ENCODE results near the gene SLC18A2. TPM values are rescaled to one million over a fixed set of nuclear protein-coding genes. Genes with fewer than 3 reads are reported as not detected.

The SLC18A2 gene
- total RNA-seq, 1 donor from 2014 or later, result 12.0 TPM

DNA sequence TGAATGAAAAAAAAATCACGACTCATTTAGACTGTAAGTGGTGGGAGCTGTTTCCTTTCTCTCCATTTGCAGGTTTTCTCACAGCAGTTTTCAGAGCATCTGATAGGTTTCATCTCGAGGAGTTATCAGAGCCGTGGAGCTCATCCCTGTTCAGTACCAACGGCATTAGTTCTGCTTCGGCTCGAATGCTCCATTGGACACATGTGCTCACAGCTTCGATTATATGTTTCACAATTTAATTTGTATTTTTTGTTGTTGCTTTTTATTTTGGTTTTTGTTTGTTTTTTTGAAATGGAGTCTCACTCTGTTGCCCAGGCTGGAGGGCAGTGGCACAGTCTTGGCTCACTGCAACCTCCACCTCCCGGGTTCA lies 1.5 kb downstream of the SLC18A2 start:
- Mint-ChIP-seq H3K4me3 (ENCODE audit: unreplicated experiment) (peak overlapping the region; percentile 66), H3K4me1 (ENCODE audit: low read depth, unreplicated experiment) (peaks cover 13% of the 10 kb centered on the region), H3K36me3 (ENCODE audit: unreplicated experiment) (no peaks in the 10 kb centered on the region), H3K27me3 (ENCODE audit: unreplicated experiment) (peaks cover 12% of the 10 kb centered on the region), H3K9me3 (ENCODE audit: unreplicated experiment) (peaks cover 5% of the 10 kb centered on the region), H3K27ac (ENCODE audit: unreplicated experiment) (no peak overlapping the region)
- TF ChIP-seq, protein P1, sequence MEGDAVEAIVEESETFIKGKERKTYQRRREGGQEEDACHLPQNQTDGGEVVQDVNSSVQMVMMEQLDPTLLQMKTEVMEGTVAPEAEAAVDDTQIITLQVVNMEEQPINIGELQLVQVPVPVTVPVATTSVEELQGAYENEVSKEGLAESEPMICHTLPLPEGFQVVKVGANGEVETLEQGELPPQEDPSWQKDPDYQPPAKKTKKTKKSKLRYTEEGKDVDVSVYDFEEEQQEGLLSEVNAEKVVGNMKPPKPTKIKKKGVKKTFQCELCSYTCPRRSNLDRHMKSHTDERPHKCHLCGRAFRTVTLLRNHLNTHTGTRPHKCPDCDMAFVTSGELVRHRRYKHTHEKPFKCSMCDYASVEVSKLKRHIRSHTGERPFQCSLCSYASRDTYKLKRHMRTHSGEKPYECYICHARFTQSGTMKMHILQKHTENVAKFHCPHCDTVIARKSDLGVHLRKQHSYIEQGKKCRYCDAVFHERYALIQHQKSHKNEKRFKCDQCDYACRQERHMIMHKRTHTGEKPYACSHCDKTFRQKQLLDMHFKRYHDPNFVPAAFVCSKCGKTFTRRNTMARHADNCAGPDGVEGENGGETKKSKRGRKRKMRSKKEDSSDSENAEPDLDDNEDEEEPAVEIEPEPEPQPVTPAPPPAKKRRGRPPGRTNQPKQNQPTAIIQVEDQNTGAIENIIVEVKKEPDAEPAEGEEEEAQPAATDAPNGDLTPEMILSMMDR (IDR thresholded peaks at IDR 0.05; ENCODE audit: partially characterized antibody, unreplicated experiment), result no peak
- no peak for DNase-seq

DNA sequence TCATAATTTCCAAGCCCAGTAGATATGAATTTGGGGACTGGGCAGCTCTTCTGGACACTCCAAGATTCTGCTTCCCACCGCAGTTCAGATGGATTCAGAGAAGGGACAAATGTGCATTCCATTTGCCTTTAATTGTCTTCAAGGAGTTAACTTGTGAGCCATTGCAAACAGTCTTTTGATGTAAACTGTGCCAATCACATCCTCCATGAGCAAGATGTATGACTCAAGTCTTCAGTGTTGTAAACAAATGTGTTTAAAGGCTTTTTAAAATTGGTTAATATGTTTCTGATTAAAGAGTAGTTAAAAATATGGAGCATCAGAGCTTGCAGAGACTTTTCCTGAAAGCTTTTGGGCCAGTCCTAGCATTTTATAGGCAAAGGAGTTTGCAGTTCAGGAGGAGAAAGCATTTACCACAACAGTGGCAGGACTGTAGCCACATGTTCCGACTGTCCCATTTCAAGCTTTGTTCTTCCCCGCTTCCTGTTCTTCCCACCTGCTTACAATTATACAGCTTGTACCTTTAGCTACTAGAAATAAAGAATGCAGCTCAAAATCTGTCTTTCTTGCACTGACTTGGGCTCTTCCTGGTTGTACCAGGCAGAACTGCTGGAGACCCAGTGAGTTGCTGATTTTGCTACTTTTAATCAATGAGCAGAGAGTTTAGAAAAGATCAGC lies 6.2 kb downstream of the SLC18A2 start:
- H3K36me3 Mint-ChIP-seq (ENCODE audit: unreplicated experiment), result no peaks in the 10 kb centered on the region
- TF ChIP-seq, protein P1 (IDR thresholded peaks at IDR 0.05; ENCODE audit: partially characterized antibody, unreplicated experiment), result no peak
- H3K9me3 Mint-ChIP-seq (ENCODE audit: unreplicated experiment), result peaks cover 1% of the 10 kb centered on the region
- H3K4me3 Mint-ChIP-seq (ENCODE audit: unreplicated experiment), result no peak overlapping the region
- peaks cover 13% of the 10 kb centered on the region for H3K4me1 Mint-ChIP-seq (ENCODE audit: low read depth, unreplicated experiment)
- peaks cover 12% of the 10 kb centered on the region for H3K27me3 Mint-ChIP-seq (ENCODE audit: unreplicated experiment)
- DNase-seq, result no peak
- H3K27ac Mint-ChIP-seq (ENCODE audit: unreplicated experiment), result no peak overlapping the region

DNA sequence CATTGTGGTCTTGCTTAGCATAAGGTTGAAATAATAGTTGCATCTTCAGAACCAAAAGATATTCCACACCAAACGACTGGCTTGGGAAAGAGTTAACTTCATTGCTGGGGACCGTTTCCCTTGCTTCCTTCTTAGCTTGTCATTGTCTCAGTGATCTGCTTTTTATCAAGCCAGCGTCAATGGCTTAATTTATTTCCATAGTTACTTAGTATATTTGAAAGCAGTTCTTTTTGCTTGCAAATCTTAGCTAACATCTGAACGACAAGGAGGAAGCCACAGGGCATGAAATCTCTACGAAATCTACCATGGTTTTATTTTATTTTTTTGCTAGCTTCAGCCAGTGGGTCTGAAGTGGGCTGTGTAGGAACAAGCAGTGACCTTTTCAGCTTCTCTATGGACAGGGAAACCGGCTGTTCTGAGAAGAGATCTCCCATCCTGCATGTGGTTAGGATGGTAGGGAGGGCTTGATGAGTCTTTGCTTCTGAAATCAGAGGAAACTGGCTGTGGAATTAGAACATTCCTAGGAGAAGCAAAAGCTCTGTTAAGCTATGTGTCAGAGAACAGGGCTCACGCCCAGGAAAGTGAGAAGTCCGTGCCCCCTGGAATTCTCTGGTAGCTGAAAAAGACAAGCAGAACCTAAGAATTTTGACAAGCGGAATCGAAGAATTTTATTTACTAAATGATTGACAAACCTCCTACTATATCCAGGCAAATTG lies 8.0 kb downstream of the SLC18A2 start:
- Mint-ChIP-seq H3K9me3 (ENCODE audit: unreplicated experiment) (peaks cover 1% of the 10 kb centered on the region), H3K27ac (ENCODE audit: unreplicated experiment) (no peak overlapping the region), H3K36me3 (ENCODE audit: unreplicated experiment) (no peaks in the 10 kb centered on the region), H3K4me3 (ENCODE audit: unreplicated experiment) (no peak overlapping the region), H3K27me3 (ENCODE audit: unreplicated experiment) (peaks cover 9% of the 10 kb centered on the region), H3K4me1 (ENCODE audit: low read depth, unreplicated experiment) (peaks cover 20% of the 10 kb centered on the region)
- DNase-seq, result no peak
- TF ChIP-seq, protein P1 (IDR thresholded peaks at IDR 0.05; ENCODE audit: partially characterized antibody, unreplicated experiment), result no peak

DNA sequence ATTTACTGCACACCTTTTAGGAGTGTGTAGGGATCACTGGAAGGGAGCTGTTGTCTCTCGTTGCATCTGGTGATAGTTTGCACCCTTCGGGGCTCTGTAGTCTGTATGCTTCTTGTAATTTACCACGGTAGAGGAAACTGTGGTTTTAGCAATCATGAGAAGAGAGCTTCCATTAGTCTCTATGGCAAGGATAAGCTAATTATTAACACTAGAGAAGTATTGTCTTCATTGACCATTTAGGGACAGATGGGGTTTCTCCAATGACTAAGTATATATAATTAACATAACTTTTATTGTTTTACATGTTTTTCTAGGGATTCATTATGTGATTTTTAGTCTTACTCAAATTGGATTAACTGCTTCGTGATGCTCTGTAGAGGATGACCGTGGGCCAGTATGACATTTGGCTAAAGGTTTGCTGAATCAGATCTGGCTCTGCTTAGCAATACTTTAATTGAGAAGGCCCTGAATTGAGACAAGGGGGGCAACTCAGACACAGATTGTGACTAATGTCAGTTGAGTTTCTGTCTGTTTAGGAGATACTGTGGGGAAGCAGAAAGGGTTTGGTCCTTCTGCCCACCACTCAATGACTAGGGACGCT lies 8.7 kb downstream of the SLC18A2 start:
- H3K36me3 Mint-ChIP-seq (ENCODE audit: unreplicated experiment), result no peaks in the 10 kb centered on the region
- peaks cover 1% of the 10 kb centered on the region for H3K9me3 Mint-ChIP-seq (ENCODE audit: unreplicated experiment)
- H3K27me3 Mint-ChIP-seq (ENCODE audit: unreplicated experiment), result peaks cover 7% of the 10 kb centered on the region
- DNase-seq, result no peak
- H3K27ac Mint-ChIP-seq (ENCODE audit: unreplicated experiment), result no peak overlapping the region
- TF ChIP-seq, protein P1 (IDR thresholded peaks at IDR 0.05; ENCODE audit: partially characterized antibody, unreplicated experiment), result no peak
- H3K4me1 Mint-ChIP-seq (ENCODE audit: low read depth, unreplicated experiment), result peaks cover 20% of the 10 kb centered on the region
- no peak overlapping the region for H3K4me3 Mint-ChIP-seq (ENCODE audit: unreplicated experiment)

DNA sequence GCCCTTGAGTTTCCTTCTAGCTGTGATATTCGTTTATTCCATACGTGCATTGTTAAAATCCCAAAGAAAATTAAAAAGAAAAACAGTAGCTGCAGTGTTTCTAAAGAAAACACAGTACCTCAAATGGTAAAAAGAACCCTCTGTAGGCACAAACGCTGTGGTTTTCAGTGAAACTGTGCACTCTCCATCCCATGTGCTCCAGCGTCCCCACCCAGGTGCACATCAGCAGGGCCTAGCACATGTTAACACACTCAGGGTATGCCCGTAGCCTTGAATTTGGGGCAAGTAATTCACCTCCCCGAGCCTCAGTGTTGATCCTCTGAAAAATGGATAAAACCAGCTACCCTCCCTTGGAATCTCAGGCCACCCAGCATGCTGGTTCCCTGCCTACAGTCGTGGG lies 9.5 kb downstream of the SLC18A2 start:
- peaks cover 1% of the 10 kb centered on the region for H3K9me3 Mint-ChIP-seq (ENCODE audit: unreplicated experiment)
- H3K36me3 Mint-ChIP-seq (ENCODE audit: unreplicated experiment), result no peaks in the 10 kb centered on the region
- H3K4me3 Mint-ChIP-seq (ENCODE audit: unreplicated experiment), result no peak overlapping the region
- peaks cover 7% of the 10 kb centered on the region for H3K27me3 Mint-ChIP-seq (ENCODE audit: unreplicated experiment)
- peaks cover 21% of the 10 kb centered on the region for H3K4me1 Mint-ChIP-seq (ENCODE audit: low read depth, unreplicated experiment)
- TF ChIP-seq, protein P1 (IDR thresholded peaks at IDR 0.05; ENCODE audit: partially characterized antibody, unreplicated experiment), result no peak
- H3K27ac Mint-ChIP-seq (ENCODE audit: unreplicated experiment), result no peak overlapping the region
- no peak for DNase-seq
